GM21528 (cell line): ENCODE results near the gene TMEM33.

Experiments used
- ATAC-seq: cut with Tn5 transposase; IDR thresholded peaks from one replicate; pipeline ENCODE4 v1.9.1; 2021; ENCODE audit warnings: mild to moderate bottlenecking, moderate library complexity; ENCODE audit not compliant: unreplicated experiment, low FRiP score

Gene TMEM33

DNA sequence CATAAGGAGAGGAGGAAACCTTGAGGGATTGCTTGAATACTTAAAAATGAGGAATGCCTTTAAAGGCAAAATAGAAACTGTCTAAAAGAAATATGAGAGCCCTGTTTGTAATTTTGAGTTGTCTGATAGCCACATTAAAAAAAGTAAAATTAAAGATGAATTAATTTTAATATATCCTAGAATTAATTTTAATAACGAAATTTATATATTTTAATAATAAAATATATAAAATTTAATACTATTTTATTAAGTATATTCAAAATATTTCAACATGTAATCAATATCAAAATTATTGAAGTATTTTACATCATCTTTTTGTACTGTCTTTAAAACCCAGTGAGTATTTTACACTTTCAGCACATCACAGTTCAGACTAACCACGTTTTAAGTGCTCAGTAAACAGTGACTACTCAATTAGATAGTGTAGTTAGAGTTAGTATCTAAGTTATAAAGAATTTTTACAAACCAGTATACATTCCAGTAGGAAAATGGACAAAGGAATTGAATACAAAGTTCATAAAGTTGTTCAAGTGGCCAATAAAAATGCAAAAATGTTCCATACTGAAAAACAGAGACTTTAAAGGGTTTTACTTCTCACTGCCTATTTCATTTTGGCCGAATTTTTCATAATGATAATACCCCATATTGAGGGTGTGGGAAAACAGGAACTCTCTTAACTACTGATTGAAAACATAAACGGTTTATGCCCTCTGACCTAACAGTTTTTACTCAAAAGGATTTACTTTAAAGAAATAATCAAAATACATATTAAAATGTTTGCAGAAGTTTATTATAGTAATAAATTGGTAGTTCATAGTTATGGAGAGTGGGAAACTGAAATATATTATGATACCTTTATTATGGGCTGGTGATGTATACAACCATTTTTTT is 58.0 kb downstream of the TMEM33 start:
- no peak for ATAC-seq

DNA sequence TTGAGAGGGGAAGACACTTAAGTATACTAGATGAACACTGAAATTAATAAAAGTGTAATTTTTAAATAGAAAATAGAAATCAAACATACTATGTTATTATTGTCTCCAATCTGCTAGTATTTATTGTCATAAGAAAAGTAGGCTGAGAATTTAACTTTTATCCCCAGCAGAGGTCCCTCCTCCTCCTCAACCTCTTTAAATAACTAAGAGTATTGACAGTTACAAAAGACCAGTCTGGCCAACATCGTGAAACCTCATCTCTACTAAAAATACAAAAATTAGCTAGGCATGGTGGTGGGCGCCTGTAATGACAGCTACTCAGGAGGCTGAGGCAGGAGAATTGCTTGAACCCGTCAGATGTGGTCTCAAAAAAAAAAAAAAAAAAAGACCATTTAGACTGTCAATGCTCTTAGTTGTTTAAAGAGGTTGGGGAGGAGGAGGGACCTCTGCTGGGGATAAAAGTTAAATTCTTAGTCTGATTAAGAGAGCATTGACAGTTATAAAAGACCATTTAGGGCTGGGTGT is 59.3 kb downstream of the TMEM33 start:
- no peak for ATAC-seq

DNA sequence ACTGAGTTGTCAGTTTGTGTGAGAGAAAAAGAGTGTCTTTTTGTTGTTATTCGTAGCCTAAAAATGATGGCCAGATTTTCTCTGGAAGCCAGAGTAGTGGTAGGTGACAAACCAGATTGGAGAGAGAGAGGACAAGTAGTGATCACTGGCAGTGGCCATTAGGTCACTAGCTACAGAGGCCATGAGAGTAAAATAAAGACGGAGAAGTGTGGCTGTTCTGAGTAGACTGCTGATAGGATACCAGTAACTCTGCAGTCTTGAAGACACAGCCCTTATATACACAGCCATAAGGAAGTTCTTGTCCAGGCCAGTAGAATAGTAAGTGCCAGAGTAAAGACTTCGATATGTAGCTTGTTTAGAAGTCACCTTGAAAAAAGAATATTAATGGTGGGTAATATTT is 62.8 kb downstream of the TMEM33 start:
- no peak for ATAC-seq

DNA sequence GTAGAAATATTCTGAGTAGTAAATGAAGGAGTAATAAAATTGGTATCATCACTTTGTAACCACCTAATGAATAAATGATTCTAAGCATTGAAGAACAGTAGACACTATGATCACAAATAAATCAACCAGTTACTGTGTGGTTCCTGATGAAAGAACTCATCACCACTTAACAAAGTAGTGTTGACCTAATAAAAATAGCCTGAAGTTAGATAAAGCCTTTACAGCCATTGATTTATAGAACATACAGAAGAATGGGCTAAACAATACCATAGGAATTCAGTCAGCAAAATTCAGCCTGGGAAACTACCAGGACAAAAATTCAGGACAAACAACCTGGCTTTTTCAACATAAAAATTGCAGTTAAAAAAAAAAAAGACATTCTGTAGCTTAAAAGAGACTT is 64.1 kb downstream of the TMEM33 start:
- no peak for ATAC-seq

DNA sequence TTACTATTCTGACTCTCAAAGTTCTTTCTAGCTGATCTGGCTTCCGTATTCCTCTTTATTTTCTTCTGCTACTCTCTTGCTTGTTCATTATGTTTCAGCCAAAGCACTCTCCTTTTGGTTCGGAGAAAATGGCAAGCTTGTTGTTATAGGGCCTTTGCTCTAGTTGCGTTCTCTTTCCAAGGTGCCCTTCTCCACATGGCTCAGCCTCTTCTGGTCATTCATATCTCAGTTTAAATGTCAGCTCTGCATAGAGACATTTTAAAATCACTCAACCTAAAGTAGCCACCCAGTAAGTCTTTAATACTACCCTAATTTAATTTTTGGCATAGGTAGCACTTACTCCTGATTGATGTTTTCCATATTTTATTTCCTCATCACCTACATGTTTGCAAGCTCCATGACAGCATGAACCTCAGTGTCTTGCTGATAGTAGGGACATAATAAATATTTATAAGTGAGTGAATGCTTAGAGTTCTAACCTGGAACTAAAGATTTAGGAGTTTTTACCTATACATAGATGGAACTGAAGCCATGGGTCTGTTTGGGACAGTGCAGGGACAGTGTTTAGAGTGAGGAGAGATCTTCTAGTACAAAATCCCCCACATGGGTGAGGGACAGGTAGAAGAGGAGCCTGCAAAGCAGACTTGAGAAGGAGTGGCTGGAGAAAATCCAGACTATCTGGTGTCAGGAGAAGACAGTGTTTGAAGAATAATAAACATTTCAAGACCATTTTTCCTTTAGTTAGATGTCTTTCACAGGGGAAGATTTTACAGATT is 73.0 kb downstream of the TMEM33 start:
- ATAC-seq: no peak
